Subcutaneous abdominal adipose tissue (tissue), 5 donors: ENCODE results near the gene CHD9NB.

Experiments
- H3K27ac ChIP-seq: one replicate; pipeline ENCODE4 v1.7.0; 2013; ENCODE audit warnings: low read depth, mild to moderate bottlenecking, inconsistent platforms, low read length, moderate library complexity
- H3K27me3 ChIP-seq, 5 donors: one replicate each; pipeline ENCODE4 v1.7.0; 2013; ENCODE audit warnings: low read length in 5 of 5, inconsistent platforms in 1 of 5; ENCODE audit not compliant: control insufficient read depth in 5 of 5, insufficient read depth in 4 of 5
- H3K36me3 ChIP-seq, 5 donors: one replicate each; pipeline ENCODE4 v1.7.0; 2013; ENCODE audit warnings: low read length in 5 of 5; ENCODE audit not compliant: control insufficient read depth in 5 of 5, insufficient read depth in 5 of 5
- H3K4me1 ChIP-seq, 5 donors: one replicate each; pipeline ENCODE4 v1.7.0; 2013; ENCODE audit warnings: low read length in 5 of 5, mild to moderate bottlenecking in 3 of 5, moderate library complexity in 1 of 5; ENCODE audit not compliant: control insufficient read depth in 5 of 5, insufficient read depth in 5 of 5
- H3K4me3 ChIP-seq, 5 donors: one replicate each; pipeline ENCODE4 v1.7.0; 2013; ENCODE audit warnings: low read length in 5 of 5, low read depth in 1 of 5
- H3K9ac ChIP-seq, 5 donors: one replicate each; pipeline ENCODE4 v1.7.0; 2013; ENCODE audit warnings: low read length in 5 of 5, mild to moderate bottlenecking in 4 of 5, moderate library complexity in 3 of 5
- H3K9me3 ChIP-seq, 5 donors: one replicate each; pipeline ENCODE4 v1.7.0; 2013; ENCODE audit warnings: low read length in 5 of 5; ENCODE audit not compliant: control insufficient read depth in 5 of 5
- donor health status: healthy.
- donor health status: healthy.
- donor health status: healthy.
- donor health status: healthy.
- donor health status: healthy.

CHD9NB gene

DNA sequence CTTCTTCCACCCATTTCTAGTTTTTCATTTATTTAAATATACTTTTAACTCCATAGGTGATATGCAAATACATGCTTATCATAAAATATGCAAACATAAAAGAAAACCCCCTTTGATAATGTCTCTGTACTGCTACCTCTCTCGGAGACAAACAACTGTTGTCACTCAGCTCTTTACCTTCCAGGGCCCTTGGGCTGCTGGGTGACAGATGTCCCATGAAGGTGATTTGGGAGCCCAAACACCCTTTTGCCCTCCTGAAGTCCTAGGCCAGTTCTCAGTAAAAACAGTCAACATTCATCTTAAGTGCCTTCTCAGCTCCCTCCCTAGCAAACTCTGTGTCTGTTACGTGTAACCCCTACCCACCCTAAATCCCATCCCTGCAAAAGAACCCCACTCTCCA lies 39.6 kb upstream of the CHD9NB start:
- peak overlapping the region in 1 of 5 donors; percentile 37 for H3K4me3 ChIP-seq
- H3K4me1 ChIP-seq = peaks cover 39 to 71% (median 65%) of the 10 kb centered on the region in 5 donors
- H3K36me3 ChIP-seq = no peaks in the 10 kb centered on the region
- H3K27ac ChIP-seq = peak overlapping the region; percentile 94
- H3K9ac ChIP-seq = peak overlapping the region in 2 of 5 donors; percentile 30 to 65
- H3K9me3 ChIP-seq = peaks cover 0 to 3% (median 0%) of the 10 kb centered on the region in 5 donors
- peaks cover 0 to 4% (median 0%) of the 10 kb centered on the region in 5 donors for H3K27me3 ChIP-seq

DNA sequence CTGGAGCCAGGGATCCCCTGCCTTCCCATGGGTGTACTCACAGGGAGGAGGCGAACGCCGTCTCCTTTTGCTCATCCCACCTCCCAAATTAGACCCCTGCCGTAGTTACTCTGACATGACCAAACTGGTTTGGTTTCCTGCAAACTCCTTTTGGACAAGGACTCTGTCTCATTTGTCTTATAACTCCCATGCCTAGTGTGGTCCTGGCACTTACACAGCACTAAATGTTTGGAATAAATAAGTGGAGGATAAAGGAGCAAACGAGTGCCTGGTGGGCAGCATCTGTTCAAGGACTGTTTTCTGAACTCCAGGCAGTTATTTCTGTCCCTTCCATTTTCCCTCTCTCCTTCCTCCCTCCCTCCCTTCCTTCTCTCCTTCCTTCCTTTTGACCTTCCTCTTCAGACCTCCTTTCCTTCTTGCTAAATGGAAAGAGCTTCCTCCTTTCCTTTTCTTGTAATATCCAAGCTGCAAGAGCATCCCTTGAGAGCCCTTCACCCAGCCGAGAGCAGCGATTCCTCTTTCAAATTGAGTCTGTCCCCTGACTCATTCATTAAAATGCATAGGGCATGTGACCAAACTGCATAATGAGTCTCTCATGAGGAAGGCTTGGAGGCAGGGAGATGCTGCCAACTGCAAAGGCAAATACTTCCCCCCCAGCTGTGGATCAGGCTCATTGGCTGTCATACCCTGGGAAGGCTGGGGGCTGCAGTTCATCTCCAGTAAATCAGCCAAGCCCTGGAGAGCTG lies 38.9 kb upstream of the CHD9NB start:
- H3K4me3 ChIP-seq = peak overlapping the region; percentile 19 to 42 (median 31)
- H3K9ac ChIP-seq = peak overlapping the region; percentile 0 to 65 (median 49)
- H3K9me3 ChIP-seq = peaks cover 0 to 3% (median 0%) of the 10 kb centered on the region in 5 donors
- H3K4me1 ChIP-seq = peaks cover 39 to 71% (median 69%) of the 10 kb centered on the region in 5 donors
- H3K27ac ChIP-seq = peak overlapping the region; percentile 94
- no peaks in the 10 kb centered on the region for H3K36me3 ChIP-seq
- H3K27me3 ChIP-seq = peaks cover 0 to 4% (median 0%) of the 10 kb centered on the region in 5 donors

- H3K9ac ChIP-seq = peak overlapping the region; percentile 21 to 69 (median 60)
- peaks cover 0 to 3% (median 0%) of the 10 kb centered on the region in 5 donors for H3K9me3 ChIP-seq
- no peaks in the 10 kb centered on the region for H3K36me3 ChIP-seq
- peaks cover 41 to 78% (median 75%) of the 10 kb centered on the region in 5 donors for H3K4me1 ChIP-seq
- H3K27ac ChIP-seq = peak overlapping the region; percentile 94
- peaks cover 0 to 4% (median 0%) of the 10 kb centered on the region in 5 donors for H3K27me3 ChIP-seq
- peak overlapping the region; percentile 9 to 42 (median 31) for H3K4me3 ChIP-seq
These were observed 38.1 kb upstream of the CHD9NB start for GRCh38 chr16:53090591-53091411.

DNA sequence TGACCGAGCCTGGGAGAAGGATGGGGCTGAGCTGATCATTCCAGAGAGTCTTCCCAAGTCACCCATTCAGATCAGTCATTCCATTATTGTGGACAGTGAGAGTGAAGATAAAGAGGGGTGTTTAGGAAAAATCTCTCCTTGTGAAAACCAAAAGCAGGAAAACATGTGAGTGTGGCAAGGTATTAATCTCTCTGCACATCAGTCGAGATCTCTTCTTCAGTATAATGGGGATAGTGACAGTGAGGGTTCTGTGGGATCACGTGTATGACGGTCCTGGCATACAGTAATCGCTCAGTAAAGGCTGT lies 37.5 kb upstream of the CHD9NB start:
- H3K9ac ChIP-seq = peak overlapping the region in 4 of 5 donors; percentile 21 to 69 (median 59)

DNA sequence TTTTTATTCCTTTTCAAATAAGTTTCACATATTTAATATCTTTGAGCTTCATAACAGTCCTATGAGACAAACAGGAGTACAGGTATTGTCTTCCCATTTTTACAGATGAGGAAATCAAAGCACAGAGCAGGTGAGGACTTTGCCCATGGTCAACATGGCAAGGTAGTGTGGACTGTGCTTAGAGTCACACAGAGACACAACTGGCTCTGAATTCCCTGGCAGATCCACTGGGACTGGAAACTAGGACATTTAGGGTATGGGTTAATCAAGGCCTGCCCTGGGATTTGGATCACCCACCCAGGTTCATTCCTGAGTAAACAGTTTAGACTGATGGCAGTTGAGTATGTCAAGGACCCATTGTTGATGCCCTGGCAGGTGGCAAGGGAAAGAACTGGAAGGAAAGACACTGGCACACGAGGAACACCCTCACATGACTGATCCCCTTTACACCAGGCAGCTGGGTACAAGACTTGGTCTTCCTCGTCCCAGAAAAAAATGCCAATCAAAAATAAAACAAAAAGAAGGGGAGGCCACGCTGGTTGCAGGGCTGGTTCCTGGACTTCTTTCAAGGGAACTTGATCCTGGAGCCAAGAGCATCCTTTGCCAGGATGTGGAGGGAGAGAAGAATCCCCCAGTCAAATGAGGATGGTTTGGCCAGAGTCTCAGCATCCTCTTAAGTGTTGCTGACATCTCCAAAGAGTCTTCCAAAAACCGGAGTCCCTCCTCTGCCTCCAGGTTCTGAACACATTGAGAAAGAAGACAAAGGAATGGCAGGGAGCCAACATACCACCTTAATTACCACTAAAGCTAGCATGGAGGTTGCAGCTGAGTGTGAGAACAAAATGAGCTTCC lies 37.0 kb upstream of the CHD9NB start:
- H3K9ac ChIP-seq = peak overlapping the region in 2 of 5 donors; percentile 58 to 60
- peaks cover 0 to 4% (median 0%) of the 10 kb centered on the region in 5 donors for H3K27me3 ChIP-seq
- H3K4me3 ChIP-seq = peak overlapping the region in 2 of 5 donors; percentile 0 to 18
- H3K36me3 ChIP-seq = no peaks in the 10 kb centered on the region
- peak overlapping the region; percentile 94 for H3K27ac ChIP-seq
- peaks cover 0 to 3% (median 0%) of the 10 kb centered on the region in 5 donors for H3K9me3 ChIP-seq
- H3K4me1 ChIP-seq = peaks cover 49 to 87% (median 82%) of the 10 kb centered on the region in 5 donors

More for the DNA sequence above, 37.5 kb upstream of the CHD9NB start:
- H3K4me3 ChIP-seq = peak overlapping the region; percentile 0 to 42 (median 18)
- peaks cover 0 to 3% (median 0%) of the 10 kb centered on the region in 5 donors for H3K9me3 ChIP-seq
- H3K4me1 ChIP-seq = peaks cover 45 to 84% (median 81%) of the 10 kb centered on the region in 5 donors
- no peaks in the 10 kb centered on the region for H3K36me3 ChIP-seq
- peak overlapping the region; percentile 94 for H3K27ac ChIP-seq
- H3K27me3 ChIP-seq = peaks cover 0 to 4% (median 0%) of the 10 kb centered on the region in 5 donors

DNA sequence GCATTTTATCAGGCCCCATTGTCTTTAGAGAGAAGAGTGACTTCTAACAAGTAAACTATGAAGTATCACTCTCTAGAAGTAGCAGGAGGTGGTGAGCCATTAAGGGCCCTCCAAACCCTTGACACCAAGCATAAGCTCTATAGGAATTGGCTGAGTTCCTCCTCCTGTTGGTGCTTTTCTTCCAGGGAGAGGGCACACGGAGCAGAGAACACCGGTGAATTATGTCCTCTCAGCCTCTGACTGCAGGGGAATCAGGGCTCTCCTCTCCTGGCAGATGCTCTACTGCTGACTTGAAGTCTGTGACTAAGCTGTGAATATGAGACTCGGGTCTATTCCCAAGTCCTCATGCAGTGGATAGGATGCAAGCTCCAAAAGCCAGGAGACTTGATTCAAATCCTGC lies 34.4 kb upstream of the CHD9NB start:
- H3K4me1 ChIP-seq = peaks cover 41 to 75% (median 70%) of the 10 kb centered on the region in 5 donors

GRCh38 chr16:53085931-53086421 lies 33.3 kb upstream of the CHD9NB start:
- Histone ChIP-seq H3K36me3 (no peaks in the 10 kb centered on the region), H3K4me3 (no peak overlapping the region), H3K9me3 (peaks cover 0 to 2% (median 0%) of the 10 kb centered on the region in 5 donors), H3K27me3 (peaks cover 0 to 2% (median 0%) of the 10 kb centered on the region in 5 donors), H3K4me1 (peaks cover 33 to 70% (median 69%) of the 10 kb centered on the region in 5 donors), H3K27ac (peak overlapping the region; percentile 94), H3K9ac (peak overlapping the region in 4 of 5 donors; percentile 5 to 72 (median 36))

More for the DNA sequence above, 34.4 kb upstream of the CHD9NB start:
- no peak overlapping the region for H3K4me3 ChIP-seq
- peaks cover 0 to 4% (median 0%) of the 10 kb centered on the region in 5 donors for H3K27me3 ChIP-seq
- H3K27ac ChIP-seq = no peak overlapping the region
- peak overlapping the region in 1 of 5 donors; percentile 32 for H3K9ac ChIP-seq
- no peaks in the 10 kb centered on the region for H3K36me3 ChIP-seq
- H3K9me3 ChIP-seq = peaks cover 0 to 3% (median 0%) of the 10 kb centered on the region in 5 donors

DNA sequence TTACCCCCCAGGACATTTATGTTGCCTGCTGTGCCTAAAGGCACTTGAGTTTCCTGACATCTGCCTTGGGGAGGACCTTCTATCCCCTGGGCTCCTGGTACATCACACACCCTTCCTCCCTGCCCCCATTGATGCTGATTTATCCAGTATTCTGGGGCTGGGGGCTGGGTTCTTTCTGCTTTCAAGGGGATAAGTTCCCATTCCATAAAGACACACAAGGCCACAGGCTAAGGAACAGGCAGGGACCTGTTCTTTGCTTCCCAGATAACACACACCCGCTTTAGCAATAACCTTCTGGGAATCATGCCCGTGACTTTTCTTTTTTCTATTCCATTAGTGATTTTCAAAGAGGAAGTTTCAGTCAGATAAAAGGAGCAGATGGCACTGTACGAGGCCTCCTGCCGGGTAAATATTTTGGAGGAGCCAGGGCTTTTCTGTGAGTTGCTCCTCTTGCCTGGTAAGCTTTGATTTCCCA lies 32.7 kb upstream of the CHD9NB start:
- H3K4me1 ChIP-seq = peaks cover 34 to 70% (median 69%) of the 10 kb centered on the region in 5 donors
- peak overlapping the region in 4 of 5 donors; percentile 21 to 72 (median 62) for H3K9ac ChIP-seq
- H3K4me3 ChIP-seq = no peak overlapping the region
- H3K9me3 ChIP-seq = no peaks in the 10 kb centered on the region
- peak overlapping the region; percentile 94 for H3K27ac ChIP-seq
- H3K27me3 ChIP-seq = no peaks in the 10 kb centered on the region
- no peaks in the 10 kb centered on the region for H3K36me3 ChIP-seq

GRCh38 chr16:53084746-53085334 lies 32.1 kb upstream of the CHD9NB start:
- Histone ChIP-seq H3K27me3 (no peaks in the 10 kb centered on the region), H3K4me1 (peaks cover 29 to 70% (median 69%) of the 10 kb centered on the region in 5 donors), H3K36me3 (no peaks in the 10 kb centered on the region), H3K9me3 (no peaks in the 10 kb centered on the region), H3K27ac (peak overlapping the region; percentile 94), H3K4me3 (peak overlapping the region in 1 of 5 donors; percentile 26), H3K9ac (peak overlapping the region in 4 of 5 donors; percentile 21 to 72 (median 62))
